WTC11 (cell line): Measurements from ENCODE around the gene ADGRG7. TPM values are rescaled to one million over a fixed set of nuclear protein-coding genes. Genes with fewer than 3 reads are reported as not detected.

Experiments used
- ATAC-seq: fragments of 200-7000 bp; cut with Tn5 transposase; 2 replicates; pipeline ENCODE4 v1.10.0; 2021; ENCODE audit warnings: mild to moderate bottlenecking, moderate library complexity
- CTCF ChIA-PET: fragments of 300-600 bp; sonication (Branson Sonifier 250); formaldehyde crosslinking; loops from one replicate; lab custom pipeline; 2021; ENCODE audit warnings: antibody characterized with exemption; lab: Charles Lee
- POLR2A ChIA-PET: fragments of 350-600 bp; sonication (Branson Sonifier 250); formaldehyde crosslinking; loops from one replicate; lab custom pipeline; 2021; ENCODE audit warnings: antibody characterized with exemption; lab: Charles Lee
- DNase-seq: peaks from one replicate; pipeline ENCODE4 v3.0.0; 2021; ENCODE audit warnings: low spot score
- H3K27ac Mint-ChIP-seq: 2 replicates; pipeline ENCODE4 v1.8.0; 2021; ENCODE audit warnings: mixed read lengths
- H3K27me3 Mint-ChIP-seq: 2 replicates; pipeline ENCODE4 v1.8.0; 2021; ENCODE audit warnings: low read depth, mild to moderate bottlenecking, moderate library complexity, mixed read lengths
- H3K36me3 Mint-ChIP-seq: 2 replicates; pipeline ENCODE4 v1.8.0; 2021; ENCODE audit warnings: mixed read lengths
- H3K4me1 Mint-ChIP-seq: 2 replicates; pipeline ENCODE4 v1.8.0; 2022; ENCODE audit warnings: mixed read lengths
- H3K4me3 Mint-ChIP-seq: 2 replicates; pipeline ENCODE4 v1.8.0; 2021; ENCODE audit warnings: mild to moderate bottlenecking, moderate library complexity, mixed read lengths
- H3K9me3 Mint-ChIP-seq: 2 replicates; pipeline ENCODE4 v1.8.0; 2021; ENCODE audit warnings: mixed read lengths
- AFF4 ChIP-seq: sonication (generic); formaldehyde crosslinking; IDR thresholded peaks from 2 replicates; pipeline ENCODE4 v1.8.1; 2023; ENCODE audit warnings: mild to moderate bottlenecking, missing genetic modification reagents, borderline replicate concordance
- ARID4B ChIP-seq: sonication (generic); formaldehyde crosslinking; IDR thresholded peaks from 2 replicates; pipeline ENCODE4 v1.8.0; 2023; ENCODE audit warnings: missing genetic modification reagents, mild to moderate bottlenecking, borderline replicate concordance
- ATF2 ChIP-seq: sonication (generic); formaldehyde crosslinking; IDR thresholded peaks from 2 replicates; pipeline ENCODE4 v1.8.1; 2022; ENCODE audit warnings: low read depth, missing genetic modification reagents, borderline replicate concordance
- ATF3 ChIP-seq: sonication (generic); formaldehyde crosslinking; conservative IDR thresholded peaks from 2 replicates; pipeline ENCODE4 v1.8.1; 2022; ENCODE audit warnings: mild to moderate bottlenecking, missing genetic modification reagents
- EMX1 ChIP-seq: fragments of 250-450 bp; sonication (Bioruptor Pico); IDR thresholded peaks from 2 replicates; pipeline ENCODE4 v1.8.0; 2021; ENCODE audit warnings: mild to moderate bottlenecking
- GRHL2 ChIP-seq: fragments of 250-450 bp; sonication (Bioruptor Pico); IDR thresholded peaks from 2 replicates; pipeline ENCODE4 v1.8.0; 2022; ENCODE audit warnings: mild to moderate bottlenecking, moderate library complexity; ENCODE audit not compliant: insufficient replicate concordance, severe bottlenecking
- MXD4 ChIP-seq: fragments of 250-450 bp; sonication (Bioruptor Pico); IDR thresholded peaks from 2 replicates; pipeline ENCODE4 v1.8.0; 2021; ENCODE audit warnings: mild to moderate bottlenecking, moderate library complexity, borderline replicate concordance
- PRDM15 ChIP-seq: sonication (generic); formaldehyde crosslinking; IDR thresholded peaks from 2 replicates; pipeline ENCODE4 v1.8.0; 2022; ENCODE audit warnings: missing genetic modification reagents
- SMAD3 ChIP-seq: sonication (generic); formaldehyde crosslinking; IDR thresholded peaks from 2 replicates; pipeline ENCODE4 v1.8.0; 2022; ENCODE audit warnings: missing genetic modification reagents, mild to moderate bottlenecking, borderline replicate concordance
- SMAD4 ChIP-seq: sonication (generic); formaldehyde crosslinking; IDR thresholded peaks from 2 replicates; pipeline ENCODE4 v1.8.0; 2022; ENCODE audit warnings: mild to moderate bottlenecking, missing genetic modification reagents
- ZNF219 ChIP-seq: sonication (generic); formaldehyde crosslinking; IDR thresholded peaks from 2 replicates; pipeline ENCODE4 v1.8.0; 2023; ENCODE audit warnings: missing genetic modification reagents, mild to moderate bottlenecking, borderline replicate concordance
- ZNF232 ChIP-seq: sonication (generic); formaldehyde crosslinking; IDR thresholded peaks from 2 replicates; pipeline ENCODE4 v1.8.0; 2022; ENCODE audit warnings: mild to moderate bottlenecking, missing genetic modification reagents
- ZNF317 ChIP-seq: sonication (generic); formaldehyde crosslinking; IDR thresholded peaks from 2 replicates; pipeline ENCODE4 v1.8.1; 2023; ENCODE audit warnings: low read depth, mild to moderate bottlenecking, moderate library complexity, missing genetic modification reagents, borderline replicate concordance
- ZNF416 ChIP-seq: fragments of 250-450 bp; sonication (Bioruptor Pico); IDR thresholded peaks from 2 replicates; pipeline ENCODE4 v1.9.0; 2021; ENCODE audit warnings: mild to moderate bottlenecking, inconsistent platforms
- total RNA-seq: library from RNA; stranded (reverse); gene quantifications from 3 replicates; pipeline ENCODE4 v1.2.3, GENCODE V29; 2021
- TF ChIP-seq, protein P1 (sequence below): fragments of 250-450 bp; sonication (Bioruptor Pico); IDR thresholded peaks from 2 replicates; pipeline ENCODE4 v1.9.0; 2021; ENCODE audit warnings: mild to moderate bottlenecking

The ADGRG7 gene
- total RNA-seq, 1 experiment from 2014 or later, result not detected

GRCh38 chr3:100621251-100621650 lies 11.8 kb downstream of the ADGRG7 start:
- Mint-ChIP-seq H3K9me3 (peaks cover 17% of the 10 kb centered on the region), H3K4me1 (no peaks in the 10 kb centered on the region), H3K27ac (no peak overlapping the region), H3K4me3 (no peak overlapping the region), H3K36me3 (no peaks in the 10 kb centered on the region), H3K27me3 (no peaks in the 10 kb centered on the region)
- DNase-seq (no peak), ATAC-seq (no peak)
- TF ChIP-seq ATF3 (no peak), PRDM15 (no peak), ZNF232 (no peak), MXD4 (CRISPR knock-in tag) (no peak), ZNF219 (no peak), SMAD3 (CRISPR knock-in tag) (no peak), GRHL2 (CRISPR knock-in tag) (no peak), ARID4B (CRISPR knock-in tag) (no peak), ATF2 (CRISPR knock-in tag) (no peak), EMX1 (CRISPR knock-in tag) (no peak), ZNF416 (CRISPR knock-in tag) (no peak), ZNF317 (CRISPR knock-in tag) (no peak), SMAD4 (CRISPR knock-in tag) (no peak), AFF4 (CRISPR knock-in tag) (no peak)
- TF ChIP-seq, protein P1, sequence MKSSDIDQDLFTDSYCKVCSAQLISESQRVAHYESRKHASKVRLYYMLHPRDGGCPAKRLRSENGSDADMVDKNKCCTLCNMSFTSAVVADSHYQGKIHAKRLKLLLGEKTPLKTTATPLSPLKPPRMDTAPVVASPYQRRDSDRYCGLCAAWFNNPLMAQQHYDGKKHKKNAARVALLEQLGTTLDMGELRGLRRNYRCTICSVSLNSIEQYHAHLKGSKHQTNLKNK (CRISPR knock-in tag), result no peak
- ChIA-PET POLR2A (no interaction called here), CTCF (interaction anchor here (0.7 to 1.2 kb wide), 2 partner anchors 29 to 159 kb away, joined by 3 to 4 read pairs; no protein-coding TSS in a partner anchor)
